GM18499 (cell line): Measurements from ENCODE around the gene ASXL2.
"Not testable (repeated sequence)": the region's sequence is repeated elsewhere in the genome, so short reads cannot be mapped to it uniquely, and the experiment has no call there.

Experiments used
- ATAC-seq: cut with Tn5 transposase; IDR thresholded peaks from one replicate; pipeline ENCODE4 v1.9.1; 2021; ENCODE audit warnings: moderate number of reproducible peaks; ENCODE audit not compliant: insufficient read depth, unreplicated experiment

The ASXL2 gene

GRCh38 chr2:25743132-25743830 is 135.0 kb downstream of the ASXL2 start:
- ATAC-seq, result no peak

GRCh38 chr2:25742501-25742900 is 135.8 kb downstream of the ASXL2 start:
- ATAC-seq, result no peak

- no peak for ATAC-seq
Measured at GRCh38 chr2:25740810-25741381, 137.4 kb downstream of the ASXL2 start.

GRCh38 chr2:25738383-25739343 is 139.6 kb downstream of the ASXL2 start:
- no peak for ATAC-seq

GRCh38 chr2:25736899-25737515 is 141.3 kb downstream of the ASXL2 start:
- ATAC-seq, result no peak

- no peak for ATAC-seq
Measured at GRCh38 chr2:25735835-25736234, 142.5 kb downstream of the ASXL2 start.

- no peak for ATAC-seq
Measured at GRCh38 chr2:25728559-25728958, 149.7 kb downstream of the ASXL2 start.

- ATAC-seq, result no peak
Measured at GRCh38 chr2:25726522-25726921, 151.8 kb downstream of the ASXL2 start.

- ATAC-seq, result no peak
Measured at GRCh38 chr2:25725877-25726276, 152.4 kb downstream of the ASXL2 start.

GRCh38 chr2:25724756-25725155 is 153.5 kb downstream of the ASXL2 start:
- ATAC-seq, result no peak

GRCh38 chr2:25722224-25722623 is 156.1 kb downstream of the ASXL2 start:
- ATAC-seq, result no peak

- ATAC-seq, result no peak
Measured at GRCh38 chr2:25720575-25720974, 157.7 kb downstream of the ASXL2 start.

GRCh38 chr2:25714740-25715139 is 163.5 kb downstream of the ASXL2 start:
- no peak for ATAC-seq

- no peak for ATAC-seq
Measured at GRCh38 chr2:25712455-25712854, 165.8 kb downstream of the ASXL2 start.

GRCh38 chr2:25711675-25712354 is 166.5 kb downstream of the ASXL2 start:
- no peak for ATAC-seq

- ATAC-seq, result no peak
Measured at GRCh38 chr2:25710750-25711149, 167.5 kb downstream of the ASXL2 start.

- no peak for ATAC-seq
Measured at GRCh38 chr2:25709349-25709748, 168.9 kb downstream of the ASXL2 start.

GRCh38 chr2:25707927-25708590 is 170.2 kb downstream of the ASXL2 start:
- ATAC-seq, result no peak

GRCh38 chr2:25705575-25705974 is 172.7 kb downstream of the ASXL2 start:
- ATAC-seq, result not testable (repeated sequence)

- ATAC-seq, result no peak
Measured at GRCh38 chr2:25701801-25702200, 176.5 kb downstream of the ASXL2 start.
